OCI-LY3 (cell line): Measurements from ENCODE around the gene RNF115.
"Not testable (repeated sequence)": the region's sequence is repeated elsewhere in the genome, so short reads cannot be mapped to it uniquely, and the experiment has no call there.

Experiments used
- H2AFZ ChIP-seq: fragments of 200-600, 300-600 bp; shearing (Covaris generic); 2 replicates; pipeline ENCODE4 v1.6.0; 2014; ENCODE audit warnings: antibody characterized with exemption, low read depth, low read length
- H3K27ac ChIP-seq: fragments of 200-600, 300-600 bp; sonication (generic); 2 replicates; pipeline ENCODE4 v1.5.1; 2014; ENCODE audit warnings: mild to moderate bottlenecking, low read length, moderate library complexity, mixed read lengths
- H3K27me3 ChIP-seq: fragments of 200-600, 300-600 bp; sonication (generic); 2 replicates; pipeline ENCODE4 v1.6.1; 2014; ENCODE audit warnings: low read depth, low read length, mixed read lengths
- H3K36me3 ChIP-seq: fragments of 200-600, 300-600 bp; sonication (generic); replicated peaks from 2 replicates; pipeline ENCODE3; 2014; ENCODE audit warnings: low read depth, low read length, mixed read lengths
- H3K4me1 ChIP-seq: fragments of 300-600, 200-600 bp; sonication (generic); 2 replicates; pipeline ENCODE4 v1.6.1; 2014; ENCODE audit warnings: low read length, mixed read lengths
- H3K4me2 ChIP-seq: fragments of 200-600, 300-600 bp; sonication (generic); 2 replicates; pipeline ENCODE4 v1.6.1; 2014; ENCODE audit warnings: low read length, mixed read lengths
- H3K4me3 ChIP-seq: fragments of 300-600, 200-600 bp; sonication (generic); 2 replicates; pipeline ENCODE4 v1.5.1; 2014; ENCODE audit warnings: antibody characterized with exemption, mild to moderate bottlenecking, low read length, moderate library complexity
- H3K79me2 ChIP-seq: fragments of 300-600, 200-600 bp; shearing (Covaris generic); 2 replicates; pipeline ENCODE4 v1.6.1; 2014; ENCODE audit warnings: mild to moderate bottlenecking, low read length, mixed read lengths
- H3K9ac ChIP-seq: fragments of 300-600, 200-600 bp; shearing (Covaris generic); 2 replicates; pipeline ENCODE4 v1.6.0; 2014; ENCODE audit warnings: mild to moderate bottlenecking, low read length, moderate library complexity
- H3K9me3 ChIP-seq: fragments of 200-600, 300-600 bp; shearing (Covaris generic); 2 replicates; pipeline ENCODE4 v1.6.1; 2014; ENCODE audit warnings: low read length, mixed read lengths; ENCODE audit not compliant: insufficient read depth
- H4K20me1 ChIP-seq: fragments of 200-600, 300-600 bp; sonication (generic); 2 replicates; pipeline ENCODE4 v1.6.1; 2016; ENCODE audit warnings: low read length, mixed read lengths; ENCODE audit not compliant: insufficient read depth
- CTCF ChIP-seq: fragments of 200-600, 300-600 bp; sonication (generic); IDR thresholded peaks from 2 replicates; pipeline ENCODE4 v1.5.1; 2014; ENCODE audit warnings: antibody characterized with exemption, low read length, low read depth
- EZH2phosphoT487 ChIP-seq: fragments of 200-600 bp; shearing (Covaris generic); IDR thresholded peaks from 2 replicates; pipeline ENCODE4 v1.6.1; 2018; ENCODE audit warnings: antibody characterized with exemption, mixed run types, low read depth

The RNF115 gene

DNA sequence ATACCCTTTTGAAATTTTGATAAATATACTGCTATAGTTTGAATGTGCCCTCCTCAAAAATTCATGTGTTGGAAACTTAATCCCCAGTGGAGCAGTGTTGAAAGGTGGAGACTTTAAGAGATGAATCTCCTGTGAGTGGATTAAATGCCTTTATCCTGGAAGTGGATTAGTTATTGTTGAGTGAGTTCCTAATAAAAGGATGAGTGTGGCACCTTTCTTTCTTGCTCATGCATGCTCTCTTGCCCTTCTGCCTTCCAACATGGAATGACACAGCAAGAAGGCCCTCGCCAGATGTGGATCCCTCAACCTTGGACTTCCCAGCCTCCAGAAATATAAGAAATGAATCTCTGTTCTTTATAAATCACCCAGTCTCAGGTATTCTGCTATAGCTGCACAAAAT is 52.8 kb downstream of the RNF115 start:
- no peak overlapping the region for H3K4me3 ChIP-seq

DNA sequence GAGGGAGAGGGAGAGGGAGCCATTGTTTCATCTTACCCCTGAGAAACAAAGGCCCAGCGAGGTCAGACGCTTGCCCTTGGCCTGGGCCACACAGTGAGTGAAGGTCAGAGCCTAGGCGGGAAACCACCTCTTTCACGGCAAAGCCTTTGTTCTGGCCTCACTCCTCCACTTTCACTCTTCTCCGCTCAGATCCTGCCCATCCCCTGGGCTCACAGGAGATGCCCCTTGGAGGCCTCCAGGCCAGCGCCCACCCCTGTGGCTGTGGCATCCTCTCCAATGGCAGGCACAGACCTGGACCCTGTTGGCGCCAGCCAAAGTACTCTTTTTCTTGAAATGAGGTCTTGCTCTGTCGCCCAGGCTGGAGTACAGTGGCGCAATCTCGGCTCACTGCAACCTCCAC is 55.9 kb downstream of the RNF115 start:
- H3K4me1 ChIP-seq, H2AFZ ChIP-seq, H3K79me2 ChIP-seq, H3K9me3 ChIP-seq, H3K9ac ChIP-seq, H3K4me2 ChIP-seq, H3K4me3 ChIP-seq, H3K27me3 ChIP-seq, H3K27ac ChIP-seq, H4K20me1 ChIP-seq: not testable (repeated sequence)
- H3K36me3 ChIP-seq = peaks cover 32% of the 10 kb centered on the region

More for the DNA sequence above, 52.8 kb downstream of the RNF115 start:
- Histone ChIP-seq H3K9me3 (no peaks in the 10 kb centered on the region), H3K79me2 (no peaks in the 10 kb centered on the region), H2AFZ (no peak overlapping the region), H3K36me3 (peaks cover 24% of the 10 kb centered on the region), H3K27me3 (no peaks in the 10 kb centered on the region), H3K4me1 (no peaks in the 10 kb centered on the region), H4K20me1 (no peaks in the 10 kb centered on the region), H3K4me2 (no peak overlapping the region), H3K9ac (no peak overlapping the region), H3K27ac (no peak overlapping the region)
- no peak for TF ChIP-seq CTCF
- no peak for TF ChIP-seq EZH2phosphoT487

DNA sequence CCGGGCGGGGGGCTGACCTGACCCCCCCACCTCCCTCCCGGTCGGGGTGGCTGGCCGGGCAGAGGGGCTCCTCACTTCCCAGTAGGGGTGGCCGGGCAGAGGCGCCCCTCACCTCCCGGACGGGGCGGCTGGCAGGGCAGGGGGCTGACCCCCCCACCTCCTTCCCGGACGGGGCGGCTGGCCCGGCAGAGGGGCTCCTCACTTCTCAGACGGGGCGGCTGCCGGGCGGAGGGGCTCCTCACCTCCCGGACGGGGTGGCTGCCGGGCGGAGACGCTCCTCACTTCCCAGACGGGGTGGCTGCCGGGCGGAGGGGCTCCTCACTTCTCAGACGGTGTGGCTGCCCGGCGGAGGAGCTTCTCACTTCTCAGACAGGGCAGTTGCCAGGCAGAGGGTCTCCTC is 57.0 kb downstream of the RNF115 start:
- H3K4me3 ChIP-seq, H3K79me2 ChIP-seq, H3K9me3 ChIP-seq, H2AFZ ChIP-seq, H3K4me2 ChIP-seq, H4K20me1 ChIP-seq, H3K9ac ChIP-seq, H3K27me3 ChIP-seq, H3K27ac ChIP-seq, H3K4me1 ChIP-seq: not testable (repeated sequence)
- H3K36me3 ChIP-seq = peaks cover 37% of the 10 kb centered on the region

DNA sequence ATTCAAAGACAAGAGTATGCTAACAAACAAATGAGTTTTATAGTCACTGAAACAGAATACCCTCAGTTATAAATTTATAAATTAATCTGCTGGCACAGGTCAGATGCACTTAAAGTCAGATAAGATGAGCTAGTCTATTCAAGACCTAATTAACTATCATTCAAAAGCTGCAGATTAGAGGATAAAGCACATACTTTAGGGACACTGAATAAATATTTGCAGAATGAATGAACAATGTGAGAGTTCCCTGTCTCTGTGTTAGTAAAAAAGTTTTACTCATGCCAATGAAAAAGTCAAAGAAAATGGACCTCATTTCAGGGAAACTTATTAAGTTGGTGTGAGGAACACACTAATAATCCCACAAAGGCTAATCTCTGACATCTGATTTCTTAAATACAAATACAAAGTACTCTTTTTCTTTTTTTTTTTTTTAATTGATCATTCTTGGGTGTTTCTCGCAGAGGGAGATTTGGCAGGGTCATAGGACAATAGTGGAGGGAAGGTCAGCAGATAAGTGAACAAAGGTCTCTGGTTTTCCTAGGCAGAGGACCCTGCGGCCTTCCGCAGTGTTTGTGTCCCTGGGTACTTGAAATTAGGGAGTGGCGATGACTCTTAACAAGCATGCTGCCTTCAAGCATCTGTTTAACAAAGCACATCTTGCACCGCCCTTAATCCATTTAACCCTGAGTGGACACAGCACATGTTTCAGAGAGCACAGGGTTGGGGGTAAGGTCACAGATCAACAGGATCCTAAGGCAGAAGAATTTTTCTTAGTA is 58.1 kb downstream of the RNF115 start:
- not testable (repeated sequence) for H3K9ac ChIP-seq, H2AFZ ChIP-seq, H3K27me3 ChIP-seq, H3K4me3 ChIP-seq, H3K9me3 ChIP-seq, H4K20me1 ChIP-seq, H3K27ac ChIP-seq, H3K4me2 ChIP-seq, H3K79me2 ChIP-seq, H3K4me1 ChIP-seq
- peaks cover 38% of the 10 kb centered on the region for H3K36me3 ChIP-seq

- not testable (repeated sequence) for H3K4me3 ChIP-seq, H3K27me3 ChIP-seq, H3K9me3 ChIP-seq, H4K20me1 ChIP-seq, H2AFZ ChIP-seq, H3K79me2 ChIP-seq, H3K4me2 ChIP-seq, H3K27ac ChIP-seq, H3K4me1 ChIP-seq, H3K9ac ChIP-seq
- H3K36me3 ChIP-seq = peaks cover 37% of the 10 kb centered on the region
These were observed 58.8 kb downstream of the RNF115 start for GRCh38 chr1:145765127-145765526.

DNA sequence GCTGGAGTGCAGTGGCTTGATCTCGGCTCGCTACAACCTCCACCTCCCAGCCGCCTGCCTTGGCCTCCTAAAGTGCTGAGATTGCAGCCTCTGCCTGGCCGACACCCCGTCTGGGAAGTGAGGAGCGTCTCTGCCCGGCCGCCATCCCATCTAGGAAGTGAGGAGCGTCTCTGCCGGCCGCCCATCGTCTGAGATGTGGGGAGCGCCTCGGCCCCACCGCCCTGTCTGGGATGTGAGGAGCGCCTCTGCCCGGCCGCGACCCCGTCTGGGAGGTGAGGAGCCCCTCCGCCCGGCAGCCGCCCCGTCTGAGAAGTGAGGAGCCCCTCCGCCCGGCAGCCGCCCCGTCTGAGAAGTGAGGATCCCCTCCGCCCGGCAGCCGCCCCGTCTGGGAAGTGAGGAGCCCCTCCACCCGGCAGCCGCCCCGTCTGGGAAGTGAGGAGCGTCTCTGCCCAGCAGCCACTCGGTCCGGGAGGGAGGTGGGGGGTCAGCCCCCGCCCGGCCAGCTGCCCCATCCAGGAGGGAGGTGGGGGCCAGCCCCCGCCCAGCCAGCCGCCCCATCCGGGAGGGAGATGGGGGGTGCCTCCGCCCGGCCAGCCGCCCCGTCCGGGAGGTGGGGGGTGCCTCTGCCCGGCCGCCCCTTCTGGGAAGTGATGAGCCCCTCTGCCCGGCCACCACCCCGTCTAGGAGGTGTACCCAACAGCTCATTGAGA is 59.5 kb downstream of the RNF115 start:
- H3K4me1 ChIP-seq, H3K4me3 ChIP-seq, H3K27ac ChIP-seq, H3K9ac ChIP-seq, H4K20me1 ChIP-seq, H3K4me2 ChIP-seq, H3K79me2 ChIP-seq, H3K27me3 ChIP-seq, H3K9me3 ChIP-seq, H2AFZ ChIP-seq: not testable (repeated sequence)
- H3K36me3 ChIP-seq = peaks cover 32% of the 10 kb centered on the region

DNA sequence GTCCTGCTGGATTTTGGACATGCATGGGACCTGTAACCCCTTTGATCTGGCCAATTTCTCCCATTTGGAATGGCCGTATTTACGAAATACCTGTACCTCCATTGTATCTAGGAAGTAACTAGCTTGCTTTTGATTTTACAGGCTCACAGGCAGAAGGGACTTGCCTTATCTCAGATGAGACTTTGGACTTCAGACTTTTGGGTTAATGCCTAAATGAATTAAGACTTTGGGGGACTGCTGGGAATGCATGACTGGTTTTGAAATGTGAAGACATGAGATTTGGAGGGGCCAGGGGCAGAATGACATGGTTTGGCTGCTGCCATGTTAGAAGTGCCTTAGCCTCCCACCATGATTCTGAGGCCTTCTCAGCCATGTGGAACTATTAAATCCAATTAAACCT is 61.9 kb downstream of the RNF115 start:
- not testable (repeated sequence) for H3K9me3 ChIP-seq, H3K4me1 ChIP-seq

DNA sequence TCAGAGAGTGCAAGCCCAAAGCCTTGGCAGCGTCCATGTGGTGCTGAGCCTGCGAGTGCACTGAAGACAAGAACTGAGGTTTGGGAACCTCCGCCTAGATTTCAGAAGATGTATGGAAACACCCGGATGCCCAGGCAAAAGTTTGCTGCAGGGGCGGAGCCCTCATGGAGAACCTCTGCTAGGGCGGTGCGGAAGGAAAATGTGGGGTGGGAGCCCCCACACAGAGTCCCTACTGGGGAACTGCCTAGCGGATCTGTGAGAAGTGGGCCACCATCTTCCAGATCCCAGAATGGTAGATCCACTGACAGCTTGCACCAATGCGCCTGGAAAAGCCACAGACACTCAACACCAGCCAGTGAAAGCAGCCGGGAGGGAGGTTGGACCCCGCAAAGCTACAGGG is 62.4 kb downstream of the RNF115 start:
- not testable (repeated sequence) for H3K79me2 ChIP-seq, H3K9ac ChIP-seq, H3K4me2 ChIP-seq, H3K4me1 ChIP-seq, H3K9me3 ChIP-seq, H4K20me1 ChIP-seq, H3K4me3 ChIP-seq, H2AFZ ChIP-seq, H3K27ac ChIP-seq, H3K27me3 ChIP-seq
- H3K36me3 ChIP-seq = peaks cover 44% of the 10 kb centered on the region

More for the DNA sequence above, 61.9 kb downstream of the RNF115 start:
- not testable (repeated sequence) for H3K4me3 ChIP-seq, H2AFZ ChIP-seq, H3K9ac ChIP-seq, H3K27me3 ChIP-seq, H3K27ac ChIP-seq, H4K20me1 ChIP-seq, H3K79me2 ChIP-seq, H3K4me2 ChIP-seq
- H3K36me3 ChIP-seq = peaks cover 44% of the 10 kb centered on the region
